ENCODE data around the gene RNF5.
"Not testable (repeated sequence)": the region's sequence is repeated elsewhere in the genome, so short reads cannot be mapped to it uniquely, and the experiment has no call there.

RNF5 gene

DNA sequence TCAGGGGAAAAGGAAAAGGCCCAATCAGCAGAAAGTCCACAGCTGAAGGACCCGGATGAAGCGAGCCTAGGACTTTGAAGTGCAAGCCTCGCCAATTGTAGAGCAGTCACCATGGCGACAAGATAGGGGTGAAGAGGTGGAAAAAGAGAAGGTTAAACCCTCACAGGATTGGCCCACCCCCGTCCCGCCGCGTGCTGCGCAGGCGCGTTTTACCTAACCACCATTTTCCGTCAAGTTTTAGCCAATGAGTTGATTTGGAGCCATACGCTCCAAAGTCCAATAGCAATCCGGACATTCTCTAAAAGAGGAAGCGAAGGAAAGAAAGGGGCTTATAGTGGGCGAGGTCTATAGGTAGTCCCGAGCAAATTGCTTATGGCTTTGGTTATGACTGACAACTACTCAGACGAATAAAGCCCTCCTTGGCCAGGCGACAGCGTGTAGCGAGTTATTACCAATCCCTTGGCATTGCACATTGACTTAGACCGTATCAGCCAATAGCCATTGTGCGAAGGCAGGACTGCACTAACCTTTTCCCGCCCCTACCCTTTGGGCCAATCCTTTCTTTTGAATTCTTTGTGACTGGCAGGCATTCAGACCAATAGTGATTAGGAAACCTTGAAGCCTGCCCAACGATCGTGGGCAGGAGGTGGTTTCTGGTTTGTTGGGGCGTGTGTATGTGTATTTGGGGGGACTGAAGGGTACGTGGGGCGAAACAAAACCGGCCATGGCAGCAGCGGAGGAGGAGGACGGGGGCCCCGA lies at the start of gene RNF5:
RNF5 (plus strand) TSS at position 618 of the 759 bp plus-strand sequence; CDS start at position 725, 107 bp downstream.
- peak; percentile 100 for DNase-seq

DNA sequence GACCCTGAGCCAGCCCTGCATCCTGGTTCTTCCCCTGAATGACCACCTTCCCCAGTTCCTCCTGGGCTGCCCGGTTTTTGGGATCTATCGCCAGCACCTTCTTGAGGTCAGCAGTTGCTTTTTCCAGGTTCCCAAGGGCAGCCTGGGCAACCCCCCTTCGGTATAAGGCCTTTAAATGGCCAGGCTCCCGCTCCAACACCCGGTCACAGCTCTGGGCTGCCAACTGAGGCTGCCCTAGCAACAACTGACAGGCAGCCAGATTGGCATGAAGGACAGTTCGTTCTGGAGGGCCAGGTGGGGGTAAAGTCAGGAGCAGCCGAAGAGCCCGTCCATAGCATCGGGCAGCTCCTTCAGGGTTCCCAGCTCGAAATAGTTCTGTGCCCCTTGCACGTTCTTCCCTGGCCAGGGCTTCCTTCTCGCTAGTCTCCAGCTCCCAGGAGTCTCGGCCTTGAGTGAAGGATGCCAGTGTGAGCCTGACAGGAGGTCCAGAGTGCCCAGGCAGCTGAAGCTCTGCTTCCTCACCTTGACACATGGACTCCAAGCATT lies 49.4 kb upstream of the RNF5 start:
- no peak for DNase-seq

GRCh38 chr6:32129297-32130088 lies 48.7 kb upstream of the RNF5 start:
- DNase-seq = peak; percentile 58

GRCh38 chr6:32131439-32131948 lies 46.7 kb upstream of the RNF5 start:
- DNase-seq = no peak

DNA sequence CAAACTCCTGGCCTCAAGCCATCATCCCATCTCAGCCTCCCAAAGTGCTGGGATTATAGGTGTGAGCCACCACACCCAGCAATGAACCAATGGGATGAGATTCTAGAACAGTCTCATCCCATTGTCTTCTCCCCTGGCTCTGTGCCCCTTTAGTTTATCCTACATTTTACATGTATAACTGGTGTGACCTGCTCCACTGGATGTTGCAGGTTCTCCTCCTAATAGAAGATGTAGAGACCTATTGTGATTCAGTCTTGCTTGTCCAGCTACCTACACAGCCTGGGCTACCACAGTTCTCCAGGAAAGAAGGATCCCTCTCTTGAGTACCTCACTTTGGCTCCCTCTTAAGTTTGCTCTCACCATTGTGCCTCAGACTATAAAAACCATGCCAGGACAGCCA lies 46.1 kb upstream of the RNF5 start:
- no peak for DNase-seq

GRCh38 chr6:32133786-32134185 lies 44.4 kb upstream of the RNF5 start:
- no peak for DNase-seq

DNA sequence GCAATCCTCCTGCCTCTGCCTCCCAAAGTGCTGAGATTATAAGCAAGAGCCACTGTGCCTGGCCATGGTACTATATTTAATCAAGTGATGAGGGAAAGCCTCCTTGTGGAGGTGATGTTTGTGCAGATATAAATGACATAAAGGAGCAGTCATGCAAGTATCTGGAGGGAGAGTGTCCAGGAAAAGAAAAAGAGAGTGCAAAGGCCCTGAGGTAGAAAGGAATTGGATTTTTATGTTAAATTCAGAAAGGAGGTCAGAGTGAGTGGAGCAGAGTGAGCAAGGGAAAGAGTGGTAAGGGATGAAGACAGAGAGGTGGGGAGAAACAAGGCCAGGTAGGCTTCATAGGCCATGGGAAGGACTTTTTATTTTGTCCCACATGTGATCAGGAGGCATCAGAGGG lies 40.8 kb upstream of the RNF5 start:
- no peak for DNase-seq

GRCh38 chr6:32139590-32139989 lies 38.6 kb upstream of the RNF5 start:
- no peak for DNase-seq

- DNase-seq = no peak
Measured at GRCh38 chr6:32140420-32141046, 37.7 kb upstream of the RNF5 start.

DNA sequence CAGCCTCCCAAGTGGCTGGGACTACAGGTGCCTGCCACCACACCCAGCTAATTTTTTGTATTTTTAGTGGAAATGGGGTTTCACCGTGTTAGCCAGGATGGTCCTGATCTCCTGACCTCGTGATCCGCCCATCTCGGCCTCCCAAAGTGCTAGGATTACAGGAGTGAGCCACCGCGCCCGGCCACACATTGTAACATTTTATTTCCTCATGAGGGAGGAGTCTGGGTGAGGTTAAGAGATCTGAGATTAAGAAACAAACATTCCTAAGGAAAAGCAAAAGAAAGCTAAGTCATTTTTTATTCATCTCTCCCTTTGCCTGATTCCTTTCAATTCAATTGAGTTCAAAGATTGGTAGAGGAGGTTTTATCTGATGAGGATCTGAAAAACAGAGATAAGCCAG lies 34.0 kb upstream of the RNF5 start:
- DNase-seq = not testable (repeated sequence)

- no peak for DNase-seq
Measured at GRCh38 chr6:32146287-32146686, 31.9 kb upstream of the RNF5 start.

DNA sequence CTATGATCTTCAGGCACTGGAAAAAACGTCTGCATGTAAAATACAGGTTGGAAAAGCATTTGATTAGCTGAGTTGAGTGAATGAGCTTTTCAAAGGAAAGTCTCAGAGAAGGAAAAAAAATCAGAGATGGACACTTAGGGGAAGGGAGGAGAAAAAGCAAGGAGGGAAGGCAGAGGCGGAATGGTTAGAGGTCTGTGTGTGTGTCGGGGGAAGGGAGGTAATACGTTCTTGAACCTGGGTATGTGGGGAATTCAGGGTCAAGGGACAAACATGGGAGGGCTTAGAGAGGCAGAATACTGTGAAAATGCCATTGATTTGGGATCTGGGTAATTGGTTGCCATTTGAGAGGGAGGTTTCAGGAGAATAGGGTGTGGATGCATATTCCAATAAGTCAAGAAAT lies 31.5 kb upstream of the RNF5 start:
- DNase-seq = no peak

GRCh38 chr6:32147401-32148132 lies 30.6 kb upstream of the RNF5 start:
- no peak for DNase-seq

DNA sequence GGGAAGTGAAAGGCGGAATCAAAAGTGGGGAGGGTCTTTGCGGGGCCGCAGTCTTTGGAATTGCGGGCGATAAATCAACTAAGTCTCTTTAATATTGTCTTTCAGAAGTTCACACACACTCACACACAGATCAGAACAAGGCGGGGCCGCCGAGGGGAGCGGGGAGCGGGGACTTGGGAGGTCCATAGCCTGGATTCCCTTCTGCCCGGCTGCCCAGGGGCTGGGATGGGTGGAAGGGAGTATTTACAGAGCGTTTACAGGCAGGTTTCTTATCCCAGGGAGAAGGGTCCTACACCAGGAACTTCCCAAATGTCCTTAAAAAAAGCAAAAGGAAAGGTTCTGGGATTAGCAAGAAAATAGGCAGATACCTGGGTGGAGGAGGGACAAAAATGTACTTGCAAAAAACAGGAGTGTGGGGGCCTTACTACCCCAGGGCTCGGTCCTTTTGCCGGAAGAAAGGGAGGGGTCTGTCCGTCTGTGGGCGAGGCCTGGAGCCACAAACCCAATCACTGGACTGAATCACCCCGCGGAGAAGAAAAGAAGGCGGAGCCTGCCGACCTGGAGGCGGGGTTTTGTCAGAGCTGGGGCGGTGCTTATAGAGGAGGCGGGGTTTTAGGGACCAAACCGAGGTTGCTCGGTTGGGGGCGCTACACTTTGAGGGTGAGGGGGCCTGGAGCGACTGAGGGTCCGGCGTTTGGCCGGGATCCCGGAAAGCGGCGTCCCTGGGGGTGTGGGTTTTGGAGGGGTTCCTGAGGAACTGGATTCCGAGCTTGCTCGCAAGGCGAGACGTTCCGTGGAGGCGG lies 29.7 kb upstream of the RNF5 start:
- no peak for DNase-seq

GRCh38 chr6:32149092-32149755 lies 29.0 kb upstream of the RNF5 start:
- no peak for DNase-seq

GRCh38 chr6:32149932-32150870 lies 28.0 kb upstream of the RNF5 start:
- no peak for DNase-seq

DNA sequence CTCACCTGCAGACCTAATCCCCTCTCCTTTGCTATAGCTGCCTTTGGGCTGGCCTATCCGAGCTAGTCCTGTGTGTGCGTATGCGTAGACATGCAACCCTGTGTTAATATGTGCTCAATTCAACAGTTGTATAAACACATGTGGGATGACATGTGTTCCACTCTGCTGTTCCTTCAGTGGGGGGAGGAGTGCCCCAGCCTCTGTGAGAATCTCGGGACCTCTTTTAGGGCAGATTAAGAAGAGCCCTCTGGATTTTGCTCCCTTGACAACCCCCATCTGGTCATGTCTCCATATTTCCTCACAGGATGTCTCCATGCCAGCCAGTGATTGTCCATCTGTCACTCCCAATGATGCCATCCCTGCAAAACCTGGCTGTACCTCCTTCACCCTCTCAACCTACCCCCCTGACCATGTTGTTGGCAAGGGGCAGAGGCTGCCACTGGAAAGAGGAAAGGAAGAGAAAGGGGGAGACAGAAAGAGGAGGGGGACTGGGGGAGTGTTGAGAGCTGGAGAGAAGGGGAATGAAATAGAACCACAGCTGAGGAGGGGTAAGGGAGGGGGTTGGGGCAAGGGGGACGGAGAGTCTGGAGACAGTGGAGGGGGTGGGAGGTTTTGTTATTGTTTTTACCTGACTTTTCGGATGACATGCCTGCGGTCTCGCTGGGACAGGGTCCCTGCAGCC lies 26.9 kb upstream of the RNF5 start:
- DNase-seq = peak; percentile 94

GRCh38 chr6:32151863-32152768 lies 26.1 kb upstream of the RNF5 start, which contains the start of gene PRRT1:
PRRT1 (minus strand) TSS chr6:32151939; CDS start chr6:32151827, 112 bp downstream.
- peak; percentile 75 for DNase-seq

Data from NCI-H82 (cell line).